Measurements from ENCODE around the gene STOML1. TPM values are rescaled to one million over a fixed set of nuclear protein-coding genes. Genes with fewer than 3 reads are reported as not detected.

The STOML1 gene
- total RNA-seq, 1 donor: 14.1 TPM

DNA sequence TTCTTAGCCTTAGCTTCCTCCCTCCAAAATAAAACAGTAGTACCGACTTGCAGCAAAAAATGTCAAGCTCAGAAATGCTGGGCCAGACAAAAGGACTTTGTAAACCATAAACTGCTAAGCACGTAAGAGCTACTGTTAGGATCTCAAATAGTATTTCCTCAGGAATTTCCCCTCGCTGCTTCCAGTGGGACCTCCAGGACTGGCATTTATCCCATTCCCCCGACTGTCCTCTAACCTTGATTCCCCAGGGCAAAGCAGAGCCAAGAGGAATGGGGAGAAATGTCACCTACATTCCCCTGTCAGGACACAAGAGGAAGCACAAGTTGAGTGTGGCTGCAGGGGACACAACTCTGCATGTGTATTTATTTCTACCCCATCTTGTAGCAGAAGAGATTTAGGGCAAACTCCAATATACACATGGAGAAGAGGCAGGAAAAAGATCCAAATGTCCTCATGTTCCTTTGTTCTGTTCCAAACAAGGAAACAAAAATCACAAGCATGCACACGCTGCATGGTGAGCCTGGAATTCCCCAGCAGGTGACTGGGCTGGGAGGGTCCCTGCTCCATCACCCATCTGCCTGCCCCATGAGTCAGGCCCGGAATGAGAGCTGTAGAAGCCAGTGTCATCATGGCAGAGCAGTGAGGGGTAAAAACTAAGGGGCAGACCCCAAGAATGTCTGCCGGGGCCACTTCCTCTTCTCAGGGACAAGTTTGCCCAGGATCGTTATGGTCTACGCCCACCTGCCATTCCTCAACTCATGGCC is 4.2 kb downstream of the STOML1 start:
- Histone ChIP-seq H3K4me1 (ENCODE audit: insufficient read depth, low read length) (peaks cover 56% of the 10 kb centered on the region), H3K36me3 (ENCODE audit: insufficient read depth, low read length) (no peaks in the 10 kb centered on the region), H4K20me1 (ENCODE audit: insufficient read depth, low read length) (no peaks in the 10 kb centered on the region), H3K9me3 (ENCODE audit: low read depth, low read length) (no peaks in the 10 kb centered on the region), H3K4me3 (ENCODE audit: insufficient read depth, low read length) (no peak overlapping the region), H3K27me3 (ENCODE audit: insufficient read depth, low read length) (no peaks in the 10 kb centered on the region), H3K79me2 (ENCODE audit: insufficient read depth, low read length) (peaks cover 9% of the 10 kb centered on the region), H3K27ac (ENCODE audit: low read depth, low read length) (peak overlapping the region; percentile 55), H2AFZ (ENCODE audit: low read length) (no peak overlapping the region), H3K4me2 (ENCODE audit: insufficient read depth, low read length) (no peak overlapping the region)
- TF ChIP-seq, protein P1, sequence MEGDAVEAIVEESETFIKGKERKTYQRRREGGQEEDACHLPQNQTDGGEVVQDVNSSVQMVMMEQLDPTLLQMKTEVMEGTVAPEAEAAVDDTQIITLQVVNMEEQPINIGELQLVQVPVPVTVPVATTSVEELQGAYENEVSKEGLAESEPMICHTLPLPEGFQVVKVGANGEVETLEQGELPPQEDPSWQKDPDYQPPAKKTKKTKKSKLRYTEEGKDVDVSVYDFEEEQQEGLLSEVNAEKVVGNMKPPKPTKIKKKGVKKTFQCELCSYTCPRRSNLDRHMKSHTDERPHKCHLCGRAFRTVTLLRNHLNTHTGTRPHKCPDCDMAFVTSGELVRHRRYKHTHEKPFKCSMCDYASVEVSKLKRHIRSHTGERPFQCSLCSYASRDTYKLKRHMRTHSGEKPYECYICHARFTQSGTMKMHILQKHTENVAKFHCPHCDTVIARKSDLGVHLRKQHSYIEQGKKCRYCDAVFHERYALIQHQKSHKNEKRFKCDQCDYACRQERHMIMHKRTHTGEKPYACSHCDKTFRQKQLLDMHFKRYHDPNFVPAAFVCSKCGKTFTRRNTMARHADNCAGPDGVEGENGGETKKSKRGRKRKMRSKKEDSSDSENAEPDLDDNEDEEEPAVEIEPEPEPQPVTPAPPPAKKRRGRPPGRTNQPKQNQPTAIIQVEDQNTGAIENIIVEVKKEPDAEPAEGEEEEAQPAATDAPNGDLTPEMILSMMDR (IDR thresholded peaks at IDR 0.05; ENCODE audit: extremely low read depth, low read depth, low read length): no peak
- no peak for DNase-seq (ENCODE audit: insufficient read length, low spot score, missing footprints)

DNA sequence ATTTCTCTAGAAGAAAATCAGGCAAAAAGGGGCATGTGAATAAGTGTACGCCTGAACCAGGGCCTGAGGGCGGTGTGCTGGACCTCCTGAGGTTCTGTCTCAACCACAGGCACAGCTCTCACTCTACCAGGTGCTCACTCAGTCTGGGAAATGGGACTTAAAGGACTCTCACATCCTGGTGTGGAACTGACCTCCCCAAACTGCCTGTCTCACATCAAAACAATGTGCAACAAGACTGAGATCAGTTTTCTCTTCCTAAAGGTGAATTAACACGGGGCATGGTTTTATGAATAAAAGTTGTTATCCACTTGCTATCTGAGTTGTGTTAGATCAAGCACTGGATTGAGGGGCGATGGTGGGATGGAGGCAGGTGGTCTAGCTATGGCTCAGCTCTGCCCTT is 4.8 kb downstream of the STOML1 start:
- Histone ChIP-seq H3K27ac (ENCODE audit: low read depth, low read length) (no peak overlapping the region), H3K9me3 (ENCODE audit: low read depth, low read length) (no peaks in the 10 kb centered on the region), H3K4me3 (ENCODE audit: insufficient read depth, low read length) (no peak overlapping the region), H2AFZ (ENCODE audit: low read length) (no peak overlapping the region), H3K4me2 (ENCODE audit: insufficient read depth, low read length) (no peak overlapping the region), H4K20me1 (ENCODE audit: insufficient read depth, low read length) (no peaks in the 10 kb centered on the region), H3K27me3 (ENCODE audit: insufficient read depth, low read length) (no peaks in the 10 kb centered on the region), H3K79me2 (ENCODE audit: insufficient read depth, low read length) (peaks cover 9% of the 10 kb centered on the region), H3K4me1 (ENCODE audit: insufficient read depth, low read length) (peaks cover 62% of the 10 kb centered on the region), H3K36me3 (ENCODE audit: insufficient read depth, low read length) (no peaks in the 10 kb centered on the region)
- no peak for DNase-seq (ENCODE audit: insufficient read length, low spot score, missing footprints)
- TF ChIP-seq, protein P1 (IDR thresholded peaks at IDR 0.05; ENCODE audit: extremely low read depth, low read depth, low read length): no peak

DNA sequence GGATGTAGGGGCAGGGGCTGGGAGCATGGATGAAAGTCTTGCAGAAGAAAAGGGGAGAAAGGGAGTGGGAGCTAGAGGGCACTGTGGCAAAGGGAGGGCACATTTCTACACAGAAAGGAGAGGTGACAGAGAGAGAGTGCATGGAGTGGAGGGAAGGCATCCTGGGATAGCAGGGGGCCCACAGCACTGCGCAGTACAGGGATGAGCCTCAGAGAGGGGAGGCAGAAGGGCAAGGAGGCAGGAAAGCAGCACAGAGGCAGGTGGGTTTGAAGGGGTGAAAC is 5.4 kb downstream of the STOML1 start:
- no peaks in the 10 kb centered on the region for H3K9me3 ChIP-seq (ENCODE audit: low read depth, low read length)
- TF ChIP-seq, protein P1 (IDR thresholded peaks at IDR 0.05; ENCODE audit: extremely low read depth, low read depth, low read length): no peak
- H2AFZ ChIP-seq (ENCODE audit: low read length): no peak overlapping the region
- no peaks in the 10 kb centered on the region for H4K20me1 ChIP-seq (ENCODE audit: insufficient read depth, low read length)
- no peaks in the 10 kb centered on the region for H3K27me3 ChIP-seq (ENCODE audit: insufficient read depth, low read length)
- DNase-seq (ENCODE audit: insufficient read length, low spot score, missing footprints): no peak
- peaks cover 9% of the 10 kb centered on the region for H3K79me2 ChIP-seq (ENCODE audit: insufficient read depth, low read length)
- H3K36me3 ChIP-seq (ENCODE audit: insufficient read depth, low read length): no peaks in the 10 kb centered on the region
- H3K27ac ChIP-seq (ENCODE audit: low read depth, low read length): no peak overlapping the region
- no peak overlapping the region for H3K4me2 ChIP-seq (ENCODE audit: insufficient read depth, low read length)
- H3K4me1 ChIP-seq (ENCODE audit: insufficient read depth, low read length): peaks cover 66% of the 10 kb centered on the region
- H3K4me3 ChIP-seq (ENCODE audit: insufficient read depth, low read length): no peak overlapping the region

DNA sequence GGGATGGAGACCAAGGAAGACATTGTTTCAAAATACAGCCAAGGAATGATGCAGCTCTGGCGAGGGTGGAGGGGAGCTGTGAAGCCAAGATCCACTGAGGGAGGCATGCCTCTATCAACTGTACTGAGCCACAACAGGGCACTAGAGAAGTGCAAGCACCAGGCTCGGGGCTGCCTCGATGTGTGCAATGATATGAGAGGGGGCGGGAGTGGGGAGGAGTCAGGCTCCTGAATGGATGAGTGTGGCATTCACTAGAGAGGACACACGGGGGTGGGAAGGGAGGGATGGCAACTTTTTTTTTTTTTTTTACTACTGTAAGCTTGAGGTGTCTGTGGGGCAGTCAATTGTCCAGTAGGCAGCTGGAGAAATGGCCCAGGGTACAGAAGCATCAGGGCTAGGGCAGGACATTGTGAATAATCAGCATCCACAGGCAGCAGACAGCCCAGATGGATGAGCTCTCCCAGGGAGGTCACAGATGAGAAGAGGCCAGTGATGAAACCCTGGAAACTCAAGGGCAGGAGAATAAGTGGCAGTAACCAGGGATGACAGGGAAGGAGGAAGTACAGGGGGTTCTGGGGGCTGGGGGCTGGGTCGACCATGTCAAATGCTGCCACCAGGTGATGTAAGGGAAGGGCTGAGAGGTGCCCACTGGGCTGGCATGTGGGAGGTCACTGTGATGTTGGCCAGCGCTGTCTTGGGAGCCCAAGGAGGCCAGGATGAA is 5.9 kb downstream of the STOML1 start:
- Histone ChIP-seq H3K27me3 (ENCODE audit: insufficient read depth, low read length) (no peaks in the 10 kb centered on the region), H3K79me2 (ENCODE audit: insufficient read depth, low read length) (peaks cover 9% of the 10 kb centered on the region), H2AFZ (ENCODE audit: low read length) (no peak overlapping the region), H3K9me3 (ENCODE audit: low read depth, low read length) (no peaks in the 10 kb centered on the region), H3K27ac (ENCODE audit: low read depth, low read length) (no peak overlapping the region), H3K36me3 (ENCODE audit: insufficient read depth, low read length) (no peaks in the 10 kb centered on the region), H3K4me3 (ENCODE audit: insufficient read depth, low read length) (no peak overlapping the region), H3K4me1 (ENCODE audit: insufficient read depth, low read length) (peaks cover 66% of the 10 kb centered on the region), H4K20me1 (ENCODE audit: insufficient read depth, low read length) (no peaks in the 10 kb centered on the region), H3K4me2 (ENCODE audit: insufficient read depth, low read length) (no peak overlapping the region)
- TF ChIP-seq, protein P1 (IDR thresholded peaks at IDR 0.05; ENCODE audit: extremely low read depth, low read depth, low read length): no peak
- DNase-seq (ENCODE audit: insufficient read length, low spot score, missing footprints): peak; percentile 69
